ENCODE measurements around the gene CSH1.
"Not testable (repeated sequence)": the region's sequence is repeated elsewhere in the genome, so short reads cannot be mapped to it uniquely, and the experiment has no call there.

- TF ChIP-seq CTCF (IDR thresholded peaks at IDR 0.05; ENCODE audit: insufficient read depth, low read depth, low read length); EZH2 (IDR thresholded peaks at IDR 0.05; ENCODE audit: insufficient read depth, low read length): not testable (repeated sequence)
Measured at GRCh38 chr17:63922402-63922801, 26.0 kb upstream of the CSH1 start.

All from astrocyte (in vitro differentiated cells and primary cell).